ENCODE measurements around the gene BCAP31. TPM values are rescaled to one million over a fixed set of nuclear protein-coding genes. Genes with fewer than 3 reads are reported as not detected.
"Not testable (repeated sequence)": the region's sequence is repeated elsewhere in the genome, so short reads cannot be mapped to it uniquely, and the experiment has no call there.

The BCAP31 gene
- total and polyA plus RNA-seq, 2 donors, result 71.9 to 114 TPM

- WGBS, result 46% methylated on average over 13 of the region's 13 CpGs
- peaks cover 27 to 42% of the 10 kb centered on the region in 2 donors for H3K36me3 ChIP-seq (ENCODE audit: control insufficient read depth in 2 of 2, insufficient read depth in 2 of 2, low read length in 1 of 2)
Observed at GRCh38 chrX:153708415-153708814, 15.8 kb downstream of the BCAP31 start.

GRCh38 chrX:153707406-153707805 is 16.8 kb downstream of the BCAP31 start:
- no peak overlapping the region for H3K4me3 ChIP-seq (ENCODE audit: low read length in 2 of 2)
- no peak for DNase-seq (ENCODE audit: low read depth in 6 of 9, low spot score in 9 of 9)
- peaks cover 20 to 42% of the 10 kb centered on the region in 2 donors for H3K36me3 ChIP-seq (ENCODE audit: control insufficient read depth in 2 of 2, insufficient read depth in 2 of 2, low read length in 1 of 2)
- no peaks in the 10 kb centered on the region for H3K27me3 ChIP-seq (ENCODE audit: control insufficient read depth in 2 of 2, insufficient read depth in 1 of 2, low read length in 1 of 2)
- no peaks in the 10 kb centered on the region for H3K4me1 ChIP-seq (ENCODE audit: control insufficient read depth in 2 of 2, insufficient read depth in 2 of 2, low read length in 2 of 2)
- WGBS, result 98% methylated on average over 6 of the region's 6 CpGs
- no peaks in the 10 kb centered on the region for H3K9me3 ChIP-seq (ENCODE audit: control insufficient read depth in 2 of 2, insufficient read depth in 1 of 2, low read length in 1 of 2)
- H3K27ac ChIP-seq (ENCODE audit: low read depth in 1 of 2, low read length in 1 of 2), result no peak overlapping the region

More at GRCh38 chrX:153708415-153708814, 15.8 kb downstream of the BCAP31 start:
- no peak overlapping the region for H3K27ac ChIP-seq (ENCODE audit: low read depth in 1 of 2, low read length in 1 of 2)
- no peak overlapping the region for H3K4me3 ChIP-seq (ENCODE audit: low read length in 2 of 2)
- no peaks in the 10 kb centered on the region for H3K27me3 ChIP-seq (ENCODE audit: control insufficient read depth in 2 of 2, insufficient read depth in 1 of 2, low read length in 1 of 2)
- H3K4me1 ChIP-seq (ENCODE audit: control insufficient read depth in 2 of 2, insufficient read depth in 2 of 2, low read length in 2 of 2), result no peaks in the 10 kb centered on the region
- peak in 2 of 9 donors; percentile 44 to 62 for DNase-seq (ENCODE audit: low read depth in 6 of 9, low spot score in 9 of 9)
- H3K9me3 ChIP-seq (ENCODE audit: control insufficient read depth in 2 of 2, insufficient read depth in 1 of 2, low read length in 1 of 2), result no peaks in the 10 kb centered on the region

DNA sequence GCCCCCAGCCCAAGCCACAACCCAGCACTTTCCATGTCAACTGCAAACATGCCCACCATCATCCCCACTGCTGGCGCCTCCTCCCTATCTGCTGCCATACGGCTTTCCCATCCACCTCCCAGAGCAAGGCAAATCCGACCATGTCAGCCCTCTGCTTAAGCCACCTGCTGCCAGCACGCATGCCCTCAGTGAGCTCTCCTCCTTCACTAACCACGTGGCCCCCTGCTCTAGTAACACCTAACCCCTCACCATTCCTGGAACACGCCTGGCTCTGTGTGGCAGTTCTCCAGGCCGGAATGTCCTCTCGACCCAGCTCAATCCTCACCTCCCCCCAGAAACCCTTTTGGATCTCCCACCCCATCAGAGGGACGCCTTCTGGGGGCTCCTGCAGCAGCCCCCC is 17.4 kb downstream of the BCAP31 start:
- Histone ChIP-seq H3K27ac (ENCODE audit: low read depth in 1 of 2, low read length in 1 of 2) (no peak overlapping the region), H3K36me3 (ENCODE audit: control insufficient read depth in 2 of 2, insufficient read depth in 2 of 2, low read length in 1 of 2) (peaks cover 15 to 48% of the 10 kb centered on the region in 2 donors), H3K9me3 (ENCODE audit: control insufficient read depth in 2 of 2, insufficient read depth in 1 of 2, low read length in 1 of 2) (no peaks in the 10 kb centered on the region), H3K4me3 (ENCODE audit: low read length in 2 of 2) (no peak overlapping the region), H3K27me3 (ENCODE audit: control insufficient read depth in 2 of 2, insufficient read depth in 1 of 2, low read length in 1 of 2) (no peaks in the 10 kb centered on the region), H3K4me1 (ENCODE audit: control insufficient read depth in 2 of 2, insufficient read depth in 2 of 2, low read length in 2 of 2) (no peaks in the 10 kb centered on the region)
- DNase-seq (ENCODE audit: low read depth in 6 of 9, low spot score in 9 of 9), result no peak
- 97% methylated on average over 9 of the region's 9 CpGs for WGBS

DNA sequence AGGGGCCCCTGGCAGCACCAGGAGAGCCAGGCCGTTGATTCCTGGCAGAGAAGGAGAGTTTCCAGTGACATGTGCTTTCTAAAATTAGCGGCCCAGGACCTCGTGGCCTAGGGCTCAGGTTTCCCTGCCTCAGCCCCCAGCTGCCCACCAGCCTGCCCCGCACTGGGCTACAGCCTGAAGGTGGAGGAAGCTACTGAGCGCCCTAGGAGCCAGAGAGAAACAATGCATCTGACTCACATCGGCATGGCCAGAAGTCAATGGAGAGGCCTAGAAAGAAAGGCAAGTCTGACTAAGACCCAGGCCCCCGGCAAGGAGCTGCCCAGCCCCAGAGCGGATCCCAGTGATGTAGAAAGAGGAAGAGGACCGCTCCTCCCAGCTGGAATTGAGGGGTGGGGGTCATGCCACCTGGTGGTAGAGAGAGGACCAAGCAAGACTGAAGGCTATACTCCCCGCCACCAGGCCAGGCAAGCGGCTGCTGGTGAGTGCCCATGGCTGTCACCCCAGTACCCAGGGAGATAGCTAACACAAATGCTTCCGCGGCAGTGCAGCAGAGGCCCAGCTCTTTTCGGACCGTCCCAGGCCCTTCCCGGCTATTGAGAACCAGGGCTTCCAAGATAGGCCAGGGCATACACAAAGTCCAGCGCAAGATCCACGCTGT is 18.7 kb downstream of the BCAP31 start:
- 96% methylated on average over 18 of the region's 18 CpGs for WGBS
- not testable (repeated sequence) for DNase-seq (ENCODE audit: low read depth in 6 of 9, low spot score in 9 of 9); H3K4me1 ChIP-seq (ENCODE audit: control insufficient read depth in 2 of 2, insufficient read depth in 2 of 2, low read length in 2 of 2); H3K4me3 ChIP-seq (ENCODE audit: low read length in 2 of 2); H3K27me3 ChIP-seq (ENCODE audit: control insufficient read depth in 2 of 2, insufficient read depth in 1 of 2, low read length in 1 of 2); H3K9me3 ChIP-seq (ENCODE audit: control insufficient read depth in 2 of 2, insufficient read depth in 1 of 2, low read length in 1 of 2); H3K27ac ChIP-seq (ENCODE audit: low read depth in 1 of 2, low read length in 1 of 2)
- H3K36me3 ChIP-seq (ENCODE audit: control insufficient read depth in 2 of 2, insufficient read depth in 2 of 2, low read length in 1 of 2), result peaks cover 18 to 55% of the 10 kb centered on the region in 2 donors

GRCh38 chrX:153704631-153705402 is 19.4 kb downstream of the BCAP31 start:
- not testable (repeated sequence) for H3K9me3 ChIP-seq (ENCODE audit: control insufficient read depth in 2 of 2, insufficient read depth in 1 of 2, low read length in 1 of 2); H3K27ac ChIP-seq (ENCODE audit: low read depth in 1 of 2, low read length in 1 of 2); H3K27me3 ChIP-seq (ENCODE audit: control insufficient read depth in 2 of 2, insufficient read depth in 1 of 2, low read length in 1 of 2); H3K4me1 ChIP-seq (ENCODE audit: control insufficient read depth in 2 of 2, insufficient read depth in 2 of 2, low read length in 2 of 2); H3K4me3 ChIP-seq (ENCODE audit: low read length in 2 of 2); DNase-seq (ENCODE audit: low read depth in 6 of 9, low spot score in 9 of 9)
- 92% methylated on average over 11 of the region's 12 CpGs for WGBS
- peaks cover 15 to 48% of the 10 kb centered on the region in 2 donors for H3K36me3 ChIP-seq (ENCODE audit: control insufficient read depth in 2 of 2, insufficient read depth in 2 of 2, low read length in 1 of 2)

- H3K4me3 ChIP-seq (ENCODE audit: low read length in 2 of 2), result no peak overlapping the region
- H3K27me3 ChIP-seq (ENCODE audit: control insufficient read depth in 2 of 2, insufficient read depth in 1 of 2, low read length in 1 of 2), result no peaks in the 10 kb centered on the region
- DNase-seq (ENCODE audit: low read depth in 6 of 9, low spot score in 9 of 9), result no peak
- no peaks in the 10 kb centered on the region for H3K9me3 ChIP-seq (ENCODE audit: control insufficient read depth in 2 of 2, insufficient read depth in 1 of 2, low read length in 1 of 2)
- no peak overlapping the region for H3K27ac ChIP-seq (ENCODE audit: low read depth in 1 of 2, low read length in 1 of 2)
- no peaks in the 10 kb centered on the region for H3K4me1 ChIP-seq (ENCODE audit: control insufficient read depth in 2 of 2, insufficient read depth in 2 of 2, low read length in 2 of 2)
- peaks cover 11 to 46% of the 10 kb centered on the region in 2 donors for H3K36me3 ChIP-seq (ENCODE audit: control insufficient read depth in 2 of 2, insufficient read depth in 2 of 2, low read length in 1 of 2)
- WGBS, result 96% methylated on average over 18 of the region's 18 CpGs
Observed at GRCh38 chrX:153704021-153704526, 20.1 kb downstream of the BCAP31 start.

DNA sequence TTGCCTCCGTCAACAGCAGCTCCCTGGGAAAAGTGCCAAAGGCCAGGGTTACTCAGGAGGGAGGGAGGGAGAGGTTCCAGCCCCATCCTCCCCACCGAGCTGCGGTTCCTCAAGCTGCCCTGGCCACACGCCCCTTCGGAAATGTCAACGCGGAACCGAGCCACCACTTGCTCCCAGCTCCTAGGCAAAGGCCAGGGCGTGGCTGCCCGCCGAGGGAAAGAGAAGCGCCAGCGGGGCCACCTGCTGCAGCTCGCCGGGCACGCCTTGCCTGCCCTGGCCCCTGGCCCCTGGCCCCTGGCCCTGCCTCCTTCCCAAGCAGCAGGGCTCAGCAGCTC is 21.2 kb downstream of the BCAP31 start:
- H3K4me1 ChIP-seq (ENCODE audit: control insufficient read depth in 2 of 2, insufficient read depth in 2 of 2, low read length in 2 of 2), result no peaks in the 10 kb centered on the region
- H3K9me3 ChIP-seq (ENCODE audit: control insufficient read depth in 2 of 2, insufficient read depth in 1 of 2, low read length in 1 of 2), result no peaks in the 10 kb centered on the region
- no peak for DNase-seq (ENCODE audit: low read depth in 6 of 9, low spot score in 9 of 9)
- no peak overlapping the region for H3K4me3 ChIP-seq (ENCODE audit: low read length in 2 of 2)
- peaks cover 11 to 54% of the 10 kb centered on the region in 2 donors for H3K36me3 ChIP-seq (ENCODE audit: control insufficient read depth in 2 of 2, insufficient read depth in 2 of 2, low read length in 1 of 2)
- WGBS, result 93% methylated on average over 16 of the region's 16 CpGs
- H3K27me3 ChIP-seq (ENCODE audit: control insufficient read depth in 2 of 2, insufficient read depth in 1 of 2, low read length in 1 of 2), result no peaks in the 10 kb centered on the region
- no peak overlapping the region for H3K27ac ChIP-seq (ENCODE audit: low read depth in 1 of 2, low read length in 1 of 2)

- WGBS, result 94% methylated on average over 23 of the region's 23 CpGs
- DNase-seq (ENCODE audit: low read depth in 6 of 9, low spot score in 9 of 9), result no peak
Observed at GRCh38 chrX:153702336-153703035, 21.7 kb downstream of the BCAP31 start.

GRCh38 chrX:153701706-153702105 is 22.5 kb downstream of the BCAP31 start:
- Histone ChIP-seq H3K4me3 (ENCODE audit: low read length in 2 of 2) (no peak overlapping the region), H3K27ac (ENCODE audit: low read depth in 1 of 2, low read length in 1 of 2) (no peak overlapping the region), H3K4me1 (ENCODE audit: control insufficient read depth in 2 of 2, insufficient read depth in 2 of 2, low read length in 2 of 2) (no peaks in the 10 kb centered on the region), H3K9me3 (ENCODE audit: control insufficient read depth in 2 of 2, insufficient read depth in 1 of 2, low read length in 1 of 2) (no peaks in the 10 kb centered on the region), H3K36me3 (ENCODE audit: control insufficient read depth in 2 of 2, insufficient read depth in 2 of 2, low read length in 1 of 2) (peaks cover 15 to 54% of the 10 kb centered on the region in 2 donors), H3K27me3 (ENCODE audit: control insufficient read depth in 2 of 2, insufficient read depth in 1 of 2, low read length in 1 of 2) (no peaks in the 10 kb centered on the region)
- 98% methylated on average over 12 of the region's 12 CpGs for WGBS
- no peak for DNase-seq (ENCODE audit: low read depth in 6 of 9, low spot score in 9 of 9)

More at GRCh38 chrX:153702336-153703035, 21.7 kb downstream of the BCAP31 start:
- H3K36me3 ChIP-seq (ENCODE audit: control insufficient read depth in 2 of 2, insufficient read depth in 2 of 2, low read length in 1 of 2), result peaks cover 11 to 54% of the 10 kb centered on the region in 2 donors
- no peak overlapping the region for H3K4me3 ChIP-seq (ENCODE audit: low read length in 2 of 2)
- H3K27ac ChIP-seq (ENCODE audit: low read depth in 1 of 2, low read length in 1 of 2), result no peak overlapping the region
- H3K27me3 ChIP-seq (ENCODE audit: control insufficient read depth in 2 of 2, insufficient read depth in 1 of 2, low read length in 1 of 2), result no peaks in the 10 kb centered on the region
- no peaks in the 10 kb centered on the region for H3K9me3 ChIP-seq (ENCODE audit: control insufficient read depth in 2 of 2, insufficient read depth in 1 of 2, low read length in 1 of 2)
- H3K4me1 ChIP-seq (ENCODE audit: control insufficient read depth in 2 of 2, insufficient read depth in 2 of 2, low read length in 2 of 2), result no peaks in the 10 kb centered on the region

All from thymus (tissue), 11 donors.